HEK293 (cell line): ENCODE results near the gene SF1.

Experiments
- CTCF ChIA-PET: fragments of 350-600 bp; formaldehyde crosslinking; extraction: SDS; loops from one replicate; lab custom pipeline; 2021; ENCODE audit warnings: antibody characterized with exemption; lab: Yijun Ruan, JAX
- POLR2A ChIA-PET: fragments of 300-600 bp; formaldehyde crosslinking; extraction: SDS; loops from one replicate; lab custom pipeline; 2020; ENCODE audit warnings: antibody characterized with exemption, inconsistent platforms; lab: Yijun Ruan, JAX
- H3K27ac ChIP-seq: fragments of 200-500 bp; sonication (Bioruptor generic); 2 replicates; pipeline ENCODE4 v1.5.1; 2014; ENCODE audit warnings: low read depth, low read length, control low read depth, inconsistent platforms; ENCODE audit errors: extremely low read depth
- H3K36me3 ChIP-seq, 2 experiments: fragments of 200-500 bp in 1 of 2; sonication (Bioruptor generic) in 1 of 2; 1 replicate in 1 of 2; 2 replicates in 1 of 2; pipeline ENCODE4 v1.5.1; 2014 to 2017; ENCODE audit warnings: inconsistent platforms in 2 of 2, low read length in 2 of 2; ENCODE audit not compliant: control insufficient read depth in 2 of 2, insufficient read depth in 1 of 2
- H3K4me1 ChIP-seq: fragments of 200-500 bp; sonication (Bioruptor generic); 2 replicates; pipeline ENCODE4 v1.5.1; 2014; ENCODE audit warnings: mild to moderate bottlenecking, low read length, inconsistent platforms; ENCODE audit not compliant: control insufficient read depth, insufficient read depth
- H3K4me3 ChIP-seq: 2 replicates; pipeline ENCODE4 v1.5.1; 2011; ENCODE audit warnings: low read depth, mild to moderate bottlenecking, control low read depth, low read length, moderate library complexity
- H3K9me3 ChIP-seq: fragments of 200-500 bp; sonication (Bioruptor generic); 2 replicates; pipeline ENCODE4 v1.5.1; 2014; ENCODE audit warnings: low read depth, low read length, inconsistent platforms; ENCODE audit not compliant: control insufficient read depth, insufficient read depth
- ATF2 ChIP-seq: fragments of 450-650 bp; formaldehyde crosslinking; IDR thresholded peaks from 2 replicates; pipeline ENCODE4 v1.5.1; 2016; ENCODE audit warnings: missing biosample characterization, missing genetic modification characterization, low read depth
- EGR2 ChIP-seq: fragments of 450-650 bp; formaldehyde crosslinking; IDR thresholded peaks from 2 replicates; pipeline ENCODE4 v1.5.1; 2016; ENCODE audit warnings: low read depth, missing biosample characterization, missing genetic modification characterization
- GLIS2 ChIP-seq: fragments of 450-650 bp; formaldehyde crosslinking; IDR thresholded peaks from 2 replicates; pipeline ENCODE4 v1.5.1; 2016; ENCODE audit warnings: missing biosample characterization, missing genetic modification characterization
- KLF1 ChIP-seq: fragments of 450-650 bp; formaldehyde crosslinking; IDR thresholded peaks from 2 replicates; pipeline ENCODE4 v1.5.1; 2016; ENCODE audit warnings: missing biosample characterization, missing genetic modification characterization
- KLF17 ChIP-seq: fragments of 450-650 bp; formaldehyde crosslinking; IDR thresholded peaks from 2 replicates; pipeline ENCODE4 v1.5.1; 2016; ENCODE audit warnings: missing biosample characterization, missing genetic modification characterization
- KLF9 ChIP-seq: fragments of 450-650 bp; formaldehyde crosslinking; IDR thresholded peaks from 2 replicates; pipeline ENCODE4 v1.5.1; 2016; ENCODE audit warnings: missing biosample characterization, missing genetic modification characterization, low read depth
- SP2 ChIP-seq: fragments of 450-650 bp; formaldehyde crosslinking; IDR thresholded peaks from 2 replicates; pipeline ENCODE4 v1.5.1; 2016; ENCODE audit warnings: missing biosample characterization, missing genetic modification characterization
- SP3 ChIP-seq: fragments of 450-650 bp; formaldehyde crosslinking; IDR thresholded peaks from 2 replicates; pipeline ENCODE4 v1.5.1; 2016; ENCODE audit warnings: missing biosample characterization, missing genetic modification characterization
- ZBTB11 ChIP-seq: fragments of 450-650 bp; formaldehyde crosslinking; conservative IDR thresholded peaks from 2 replicates; pipeline ENCODE4 v1.5.1; 2016; ENCODE audit warnings: low read depth, missing biosample characterization, missing genetic modification characterization
- ZFHX2 ChIP-seq: fragments of 450-650 bp; formaldehyde crosslinking; conservative IDR thresholded peaks from 2 replicates; pipeline ENCODE4 v1.5.1; 2016; ENCODE audit warnings: missing biosample characterization, missing genetic modification characterization
- ZIC2 ChIP-seq: fragments of 450-650 bp; formaldehyde crosslinking; IDR thresholded peaks from 2 replicates; pipeline ENCODE4 v1.5.1; 2016; ENCODE audit warnings: missing biosample characterization, missing genetic modification characterization
- ZNF341 ChIP-seq: fragments of 450-650 bp; formaldehyde crosslinking; IDR thresholded peaks from 2 replicates; pipeline ENCODE4; 2016; ENCODE audit warnings: low read depth, missing biosample characterization, missing genetic modification characterization
- ZNF600 ChIP-seq: fragments of 450-650 bp; formaldehyde crosslinking; IDR thresholded peaks from 2 replicates; pipeline ENCODE4 v1.5.1; 2016; ENCODE audit warnings: missing biosample characterization, missing genetic modification characterization
- TF ChIP-seq, protein P1 (sequence below): fragments of 450-650 bp; formaldehyde crosslinking; IDR thresholded peaks from 2 replicates; pipeline ENCODE4 v1.5.1; 2016; ENCODE audit warnings: missing biosample characterization, missing genetic modification characterization
- TF ChIP-seq, protein P2 (sequence below): fragments of 450-650 bp; formaldehyde crosslinking; IDR thresholded peaks from 2 replicates; pipeline ENCODE4 v1.5.1; 2016; ENCODE audit warnings: missing biosample characterization, missing genetic modification characterization, borderline replicate concordance

Gene SF1

DNA sequence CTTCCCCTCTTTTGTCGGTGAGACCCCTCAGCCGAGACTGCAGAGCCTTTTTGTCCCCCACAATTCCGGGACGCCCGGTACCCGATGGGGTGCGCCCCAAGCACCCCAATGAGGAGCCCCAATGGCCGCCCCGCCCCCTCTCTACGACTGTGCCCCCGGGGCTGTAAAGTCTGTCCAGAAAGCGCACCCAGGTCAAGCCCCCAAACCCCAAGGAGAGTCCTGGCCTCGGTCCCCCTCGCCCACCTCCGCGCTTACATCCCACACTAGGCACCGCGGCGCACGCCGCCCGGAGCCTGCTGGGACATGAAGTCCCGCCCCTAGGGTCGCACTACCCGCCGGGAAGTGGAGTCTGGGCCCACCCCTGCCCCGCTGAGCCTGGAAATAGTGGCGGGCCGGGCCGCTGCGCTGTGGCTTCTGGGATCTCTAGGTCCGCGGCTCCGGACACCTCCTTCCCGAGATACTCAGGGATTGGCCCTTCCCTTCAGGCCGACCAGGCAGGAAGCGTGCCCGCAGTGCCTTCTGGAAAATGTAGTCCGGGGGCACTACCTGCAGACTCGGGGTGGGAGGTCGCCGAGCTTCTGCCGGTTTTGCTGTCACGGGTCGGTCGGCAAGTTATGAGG lies 32.0 kb upstream of the SF1 start, which contains the start of gene MEN1 (continued):
- TF ChIP-seq ZBTB11 (tag by site-specific recombination) (peak; percentile 73; the same call in 1 of the 2 replicates), ZFHX2 (tag by site-specific recombination) (peak; percentile 84)

DNA sequence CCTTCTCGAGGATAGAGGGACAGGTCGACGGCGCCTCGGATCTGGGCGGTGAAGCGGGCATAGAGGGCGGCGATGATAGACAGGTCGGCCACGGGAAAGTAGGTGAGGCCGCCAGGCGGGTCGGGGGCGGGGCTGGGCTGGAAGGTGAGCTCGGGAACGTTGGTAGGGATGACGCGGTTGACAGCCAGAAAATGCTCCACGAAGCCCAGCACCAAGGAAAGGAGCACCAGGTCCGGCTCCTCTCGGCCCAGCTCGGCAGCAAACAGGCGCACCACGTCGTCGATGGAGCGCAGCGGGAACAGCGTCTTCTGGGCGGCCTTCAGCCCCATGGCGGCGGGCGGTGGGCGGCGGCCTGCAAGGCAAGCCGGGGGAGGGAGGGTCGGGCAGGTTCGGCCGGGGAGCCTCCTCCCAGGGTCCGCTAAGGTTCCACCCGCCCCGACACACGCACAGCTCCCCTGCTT lies 31.5 kb upstream of the SF1 start:
- Histone ChIP-seq H3K27ac (no peak overlapping the region; the same call in 1 of the 2 replicates), H3K4me1 (no peaks in the 10 kb centered on the region), H3K9me3 (no peaks in the 10 kb centered on the region), H3K4me3 (peak overlapping the region; percentile 75), H3K36me3 (peaks cover 0 to 41% of the 10 kb centered on the region in 2 experiments; a peak in 2 of 3 replicates)
- CTCF ChIA-PET = interaction anchor here (0.5 to 1.7 kb wide), 6 partner anchors 8 to 274 kb away, joined by 3 to 8 read pairs (median 4); partner anchors contain the start of genes CDCA5 and ZFPL1
- POLR2A ChIA-PET = interaction anchor here (0.5 to 1.8 kb wide), 4 partner anchors 31 to 372 kb away, joined by 3 to 7 read pairs (median 3); partner anchors contain the start of genes CAPN1, CDC42BPG and SF1
- TF ChIP-seq KLF1 (tag by site-specific recombination) = peak; percentile 72
- peak; percentile 36; the same call in 1 of the 2 replicates for TF ChIP-seq ZNF600
- no peak for TF ChIP-seq KLF9 (tag by site-specific recombination)
- TF ChIP-seq SP3 (tag by site-specific recombination) = peak; percentile 67
- peak; percentile 70 for TF ChIP-seq SP2 (tag by site-specific recombination)
- TF ChIP-seq EGR2 (tag by site-specific recombination) = 0 out of 2 replicates have a peak, but pooled peaks have one; percentile 7
- TF ChIP-seq, protein P1, sequence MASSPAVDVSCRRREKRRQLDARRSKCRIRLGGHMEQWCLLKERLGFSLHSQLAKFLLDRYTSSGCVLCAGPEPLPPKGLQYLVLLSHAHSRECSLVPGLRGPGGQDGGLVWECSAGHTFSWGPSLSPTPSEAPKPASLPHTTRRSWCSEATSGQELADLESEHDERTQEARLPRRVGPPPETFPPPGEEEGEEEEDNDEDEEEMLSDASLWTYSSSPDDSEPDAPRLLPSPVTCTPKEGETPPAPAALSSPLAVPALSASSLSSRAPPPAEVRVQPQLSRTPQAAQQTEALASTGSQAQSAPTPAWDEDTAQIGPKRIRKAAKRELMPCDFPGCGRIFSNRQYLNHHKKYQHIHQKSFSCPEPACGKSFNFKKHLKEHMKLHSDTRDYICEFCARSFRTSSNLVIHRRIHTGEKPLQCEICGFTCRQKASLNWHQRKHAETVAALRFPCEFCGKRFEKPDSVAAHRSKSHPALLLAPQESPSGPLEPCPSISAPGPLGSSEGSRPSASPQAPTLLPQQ = peak; percentile 35; the same call in 1 of the 2 replicates
- 0 out of 2 replicates have a peak, but pooled peaks have one; percentile 23 for TF ChIP-seq KLF17 (tag by site-specific recombination)
- peak; percentile 59 for TF ChIP-seq ZNF341 (tag by site-specific recombination)
- no peak for TF ChIP-seq GLIS2 (tag by site-specific recombination)

- H3K4me3 ChIP-seq = no peak overlapping the region
- H3K4me1 ChIP-seq = peaks cover 4% of the 10 kb centered on the region
- peaks cover 0 to 46% of the 10 kb centered on the region in 2 experiments; a peak in 2 of 3 replicates for H3K36me3 ChIP-seq
- ChIA-PET POLR2A (no interaction called here), CTCF (no interaction called here)
- H3K27ac ChIP-seq = no peak overlapping the region
- TF ChIP-seq, protein P2, sequence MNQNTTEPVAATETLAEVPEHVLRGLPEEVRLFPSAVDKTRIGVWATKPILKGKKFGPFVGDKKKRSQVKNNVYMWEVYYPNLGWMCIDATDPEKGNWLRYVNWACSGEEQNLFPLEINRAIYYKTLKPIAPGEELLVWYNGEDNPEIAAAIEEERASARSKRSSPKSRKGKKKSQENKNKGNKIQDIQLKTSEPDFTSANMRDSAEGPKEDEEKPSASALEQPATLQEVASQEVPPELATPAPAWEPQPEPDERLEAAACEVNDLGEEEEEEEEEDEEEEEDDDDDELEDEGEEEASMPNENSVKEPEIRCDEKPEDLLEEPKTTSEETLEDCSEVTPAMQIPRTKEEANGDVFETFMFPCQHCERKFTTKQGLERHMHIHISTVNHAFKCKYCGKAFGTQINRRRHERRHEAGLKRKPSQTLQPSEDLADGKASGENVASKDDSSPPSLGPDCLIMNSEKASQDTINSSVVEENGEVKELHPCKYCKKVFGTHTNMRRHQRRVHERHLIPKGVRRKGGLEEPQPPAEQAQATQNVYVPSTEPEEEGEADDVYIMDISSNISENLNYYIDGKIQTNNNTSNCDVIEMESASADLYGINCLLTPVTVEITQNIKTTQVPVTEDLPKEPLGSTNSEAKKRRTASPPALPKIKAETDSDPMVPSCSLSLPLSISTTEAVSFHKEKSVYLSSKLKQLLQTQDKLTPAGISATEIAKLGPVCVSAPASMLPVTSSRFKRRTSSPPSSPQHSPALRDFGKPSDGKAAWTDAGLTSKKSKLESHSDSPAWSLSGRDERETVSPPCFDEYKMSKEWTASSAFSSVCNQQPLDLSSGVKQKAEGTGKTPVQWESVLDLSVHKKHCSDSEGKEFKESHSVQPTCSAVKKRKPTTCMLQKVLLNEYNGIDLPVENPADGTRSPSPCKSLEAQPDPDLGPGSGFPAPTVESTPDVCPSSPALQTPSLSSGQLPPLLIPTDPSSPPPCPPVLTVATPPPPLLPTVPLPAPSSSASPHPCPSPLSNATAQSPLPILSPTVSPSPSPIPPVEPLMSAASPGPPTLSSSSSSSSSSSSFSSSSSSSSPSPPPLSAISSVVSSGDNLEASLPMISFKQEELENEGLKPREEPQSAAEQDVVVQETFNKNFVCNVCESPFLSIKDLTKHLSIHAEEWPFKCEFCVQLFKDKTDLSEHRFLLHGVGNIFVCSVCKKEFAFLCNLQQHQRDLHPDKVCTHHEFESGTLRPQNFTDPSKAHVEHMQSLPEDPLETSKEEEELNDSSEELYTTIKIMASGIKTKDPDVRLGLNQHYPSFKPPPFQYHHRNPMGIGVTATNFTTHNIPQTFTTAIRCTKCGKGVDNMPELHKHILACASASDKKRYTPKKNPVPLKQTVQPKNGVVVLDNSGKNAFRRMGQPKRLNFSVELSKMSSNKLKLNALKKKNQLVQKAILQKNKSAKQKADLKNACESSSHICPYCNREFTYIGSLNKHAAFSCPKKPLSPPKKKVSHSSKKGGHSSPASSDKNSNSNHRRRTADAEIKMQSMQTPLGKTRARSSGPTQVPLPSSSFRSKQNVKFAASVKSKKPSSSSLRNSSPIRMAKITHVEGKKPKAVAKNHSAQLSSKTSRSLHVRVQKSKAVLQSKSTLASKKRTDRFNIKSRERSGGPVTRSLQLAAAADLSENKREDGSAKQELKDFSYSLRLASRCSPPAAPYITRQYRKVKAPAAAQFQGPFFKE (tag by site-specific recombination) = no peak
- TF ChIP-seq ATF2 (tag by site-specific recombination) (peak; percentile 50; the same call in 1 of the 2 replicates), GLIS2 (tag by site-specific recombination) (peak; percentile 58), ZIC2 (tag by site-specific recombination) (peak; percentile 16; the same call in 1 of the 2 replicates)
- H3K9me3 ChIP-seq = no peaks in the 10 kb centered on the region
Observed at GRCh38 chr11:64805481-64805880, 27.1 kb upstream of the SF1 start.
